ENCODE measurements around the gene PLPP3.

Gene PLPP3

DNA sequence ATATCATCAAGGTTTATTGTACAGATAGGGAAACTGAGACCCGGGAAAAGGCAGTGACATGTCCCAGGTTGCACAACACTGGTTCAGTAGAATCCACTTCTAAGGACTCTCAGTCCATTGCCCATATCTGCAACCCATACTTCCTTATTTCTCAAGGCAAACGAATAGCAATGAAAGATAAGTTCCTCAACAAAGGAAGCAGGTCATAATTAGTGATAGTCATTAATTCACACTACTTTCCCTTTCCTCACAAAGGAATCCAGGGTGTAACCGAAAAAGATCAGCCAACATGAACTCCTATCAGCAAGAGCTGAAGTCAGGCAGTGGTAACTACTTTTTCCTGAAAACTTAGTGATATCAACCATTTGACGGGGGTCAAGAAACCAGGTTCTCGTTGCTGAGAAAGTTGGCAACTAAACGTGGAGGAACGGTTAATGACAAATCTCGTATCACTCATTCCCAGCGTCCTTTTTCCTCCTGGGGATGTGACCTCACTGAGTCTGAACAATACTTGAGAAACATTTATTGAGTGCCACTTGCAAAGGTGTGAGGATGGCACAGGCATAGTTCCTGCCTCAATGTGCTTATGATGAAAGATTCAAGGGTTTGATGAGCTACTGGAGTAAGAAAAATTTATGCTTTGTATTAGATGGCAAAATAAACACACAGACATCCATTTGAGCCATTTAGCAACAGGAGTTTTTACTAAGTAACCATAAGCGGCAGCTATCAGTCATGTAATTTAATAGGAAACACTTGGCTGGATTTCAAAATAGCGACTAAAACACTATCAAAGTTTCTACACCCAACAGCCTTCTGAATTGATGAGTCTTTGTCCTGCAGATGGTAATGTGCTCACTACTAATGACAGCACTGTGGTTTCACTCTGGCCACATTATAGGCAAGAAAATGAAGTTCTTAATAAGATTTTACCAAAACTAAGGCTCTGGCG lies 82.3 kb downstream of the PLPP3 start:
- DNase-seq (ENCODE audit: low read depth) = no peak

- DNase-seq (ENCODE audit: low read depth) = no peak
Measured at GRCh38 chr1:56496158-56496557, 83.2 kb downstream of the PLPP3 start.

GRCh38 chr1:56495538-56495937 lies 83.8 kb downstream of the PLPP3 start:
- no peak for DNase-seq (ENCODE audit: low read depth)

GRCh38 chr1:56494306-56494705 lies 85.1 kb downstream of the PLPP3 start:
- no peak for DNase-seq (ENCODE audit: low read depth)

DNA sequence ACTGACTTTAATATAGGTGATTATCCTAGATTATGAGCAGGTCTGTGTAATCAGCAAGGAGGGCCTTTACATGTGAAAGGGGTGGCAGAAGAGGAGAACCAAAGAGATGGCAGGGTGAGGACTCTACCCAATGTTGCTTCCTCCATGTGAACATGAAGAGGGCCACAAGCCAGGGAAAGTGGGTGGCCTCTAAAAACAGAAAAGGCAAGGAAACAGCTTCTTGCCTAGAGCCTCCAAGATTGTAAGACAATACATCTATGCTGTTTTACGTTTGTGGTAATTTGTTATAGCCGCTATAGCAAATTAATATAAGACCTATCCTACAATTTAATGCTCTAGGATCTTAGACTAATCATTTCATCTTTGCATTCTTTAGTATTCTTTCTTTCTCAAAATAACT lies 85.5 kb downstream of the PLPP3 start:
- DNase-seq (ENCODE audit: low read depth) = no peak

DNA sequence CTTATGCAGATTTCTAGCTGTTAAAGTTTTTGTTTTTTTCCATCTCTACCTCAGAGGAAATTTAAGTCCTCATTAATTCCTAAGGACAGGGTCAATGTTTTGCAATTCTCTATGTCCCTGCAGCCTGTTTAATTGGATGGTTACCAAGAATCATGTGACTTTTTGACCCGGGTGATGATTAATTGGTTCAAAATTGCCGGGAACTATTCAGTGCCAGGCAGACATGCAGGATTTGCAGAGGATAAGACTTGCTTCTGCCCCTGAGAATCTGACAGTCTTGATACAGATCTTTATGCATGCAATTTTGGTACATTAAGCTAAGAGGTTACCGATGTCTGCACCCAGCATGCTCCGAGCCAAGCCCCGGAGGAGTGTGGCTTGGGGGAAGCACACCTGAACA lies 87.9 kb downstream of the PLPP3 start:
- no peak for DNase-seq (ENCODE audit: low read depth)

DNA sequence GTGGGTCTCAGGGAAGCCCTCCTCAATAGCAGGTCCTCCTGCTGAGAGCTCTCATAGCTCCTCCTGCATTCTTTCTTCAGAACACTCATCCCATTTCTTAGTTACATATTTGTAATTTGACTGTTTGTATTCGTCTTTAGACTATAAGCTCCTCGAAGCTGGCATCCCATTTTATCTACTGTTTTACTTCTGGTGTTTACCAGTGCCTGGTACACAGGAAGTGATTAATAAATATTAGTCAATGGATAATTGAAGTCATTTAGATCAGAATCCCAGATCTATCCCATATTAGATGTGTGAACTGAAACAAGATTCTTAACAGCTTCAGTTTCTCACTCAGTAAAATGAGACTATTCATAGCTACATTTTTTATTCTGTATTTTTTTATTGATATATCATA lies 88.7 kb downstream of the PLPP3 start:
- DNase-seq (ENCODE audit: low read depth) = no peak

DNA sequence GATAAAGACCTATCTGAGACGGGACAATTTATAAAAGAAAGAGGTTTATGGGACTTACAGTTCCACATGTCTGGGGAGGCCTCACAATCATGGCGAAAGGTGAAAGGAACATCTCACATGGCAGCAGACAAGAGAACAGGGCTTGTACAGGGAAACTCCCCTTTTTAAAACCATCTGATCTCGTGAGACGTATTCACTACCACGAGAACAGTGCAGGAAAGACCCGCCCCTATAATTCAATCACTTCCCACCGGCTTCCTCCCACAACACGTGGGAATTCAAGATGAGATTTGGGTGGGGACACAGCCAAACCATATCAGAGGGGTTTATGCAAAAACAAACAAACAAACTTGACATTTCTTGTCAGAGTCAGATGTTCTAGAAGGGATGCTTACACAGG lies 89.7 kb downstream of the PLPP3 start:
- no peak for DNase-seq (ENCODE audit: low read depth)

- no peak for DNase-seq (ENCODE audit: low read depth)
Measured at GRCh38 chr1:56484695-56485094, 94.7 kb downstream of the PLPP3 start.

- DNase-seq (ENCODE audit: low read depth) = no peak
Measured at GRCh38 chr1:56483104-56483503, 96.3 kb downstream of the PLPP3 start.

GRCh38 chr1:56482486-56482885 lies 96.9 kb downstream of the PLPP3 start:
- no peak for DNase-seq (ENCODE audit: low read depth)

DNA sequence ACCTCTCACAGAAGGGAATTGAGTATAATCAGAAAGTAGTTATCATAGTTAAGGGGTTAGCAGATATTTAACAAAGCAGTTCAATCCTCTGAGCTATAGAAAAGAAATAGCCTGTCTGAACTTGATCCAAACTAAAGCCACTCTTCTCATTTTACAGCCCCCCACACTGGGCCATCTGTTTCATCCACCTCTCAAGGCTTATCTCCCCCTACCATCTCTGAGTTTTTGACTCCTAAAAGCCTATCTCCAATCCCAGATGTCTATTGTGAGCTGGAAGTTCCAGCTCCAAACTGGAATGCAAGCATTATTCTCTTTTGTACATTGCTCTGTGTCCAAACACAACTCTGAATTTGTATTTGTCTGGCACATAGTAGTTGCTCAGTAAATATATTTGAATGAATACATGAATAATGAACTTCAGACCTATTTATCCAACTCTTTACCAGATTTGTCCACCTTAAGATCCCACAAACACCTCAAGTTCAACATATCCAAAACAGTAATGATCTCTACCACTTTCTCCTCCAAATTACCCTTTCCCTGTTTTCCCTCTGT lies 98.1 kb downstream of the PLPP3 start:
- DNase-seq (ENCODE audit: low read depth) = no peak

DNA sequence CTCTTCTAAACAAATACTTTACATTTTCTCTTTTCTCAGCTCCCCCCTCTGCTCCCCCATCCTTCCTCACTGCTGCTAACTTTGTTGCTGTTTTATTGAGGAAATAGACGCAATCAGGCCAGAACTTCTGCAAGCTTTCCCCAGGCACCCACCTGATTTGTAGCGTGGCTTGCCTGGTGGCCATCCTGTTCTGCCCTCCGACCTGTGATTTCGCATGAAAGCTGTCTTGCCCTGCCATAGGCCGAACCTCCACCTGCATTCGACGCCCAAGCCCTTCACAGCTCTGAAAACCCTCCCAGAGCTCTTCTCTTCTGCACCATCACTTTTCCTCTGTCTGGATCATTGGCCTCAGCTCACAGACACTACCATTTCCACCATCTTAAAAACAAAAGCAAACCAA lies 100.6 kb downstream of the PLPP3 start:
- DNase-seq (ENCODE audit: low read depth) = no peak

GRCh38 chr1:56477164-56478111 lies 101.9 kb downstream of the PLPP3 start:
- no peak for DNase-seq (ENCODE audit: low read depth)

DNA sequence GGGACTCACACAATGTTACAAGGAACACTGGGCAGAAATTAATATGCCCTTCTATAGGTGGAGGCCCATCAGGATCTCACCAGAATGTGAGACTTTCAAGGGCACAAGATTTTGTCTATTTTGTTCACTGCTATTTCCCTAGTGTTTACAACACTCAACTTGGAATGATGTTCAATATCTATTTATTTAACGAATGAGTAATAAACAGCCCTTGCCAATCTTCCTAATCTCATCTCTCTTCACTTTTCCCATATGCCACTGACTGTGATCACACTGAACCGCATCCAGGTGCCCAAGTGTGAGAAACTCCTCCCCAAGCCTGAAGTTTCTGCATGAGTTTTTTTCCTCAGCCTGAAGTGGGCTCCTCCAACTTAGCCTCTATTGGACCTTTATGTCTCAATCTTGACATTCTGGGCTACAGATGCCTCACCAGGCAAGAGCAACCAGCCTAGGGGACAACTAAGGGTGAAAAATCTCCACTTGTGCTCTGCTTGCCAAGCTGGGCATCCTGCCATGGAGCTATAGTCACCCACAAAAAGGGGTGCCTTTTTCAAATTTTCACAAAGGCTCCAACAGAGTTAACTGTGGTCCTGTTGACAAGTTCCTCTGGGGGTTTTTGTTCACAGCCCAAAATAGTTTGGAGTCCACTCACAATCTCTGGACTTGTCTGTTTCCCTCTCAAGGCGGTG lies 105.6 kb downstream of the PLPP3 start:
- DNase-seq (ENCODE audit: low read depth) = no peak

DNA sequence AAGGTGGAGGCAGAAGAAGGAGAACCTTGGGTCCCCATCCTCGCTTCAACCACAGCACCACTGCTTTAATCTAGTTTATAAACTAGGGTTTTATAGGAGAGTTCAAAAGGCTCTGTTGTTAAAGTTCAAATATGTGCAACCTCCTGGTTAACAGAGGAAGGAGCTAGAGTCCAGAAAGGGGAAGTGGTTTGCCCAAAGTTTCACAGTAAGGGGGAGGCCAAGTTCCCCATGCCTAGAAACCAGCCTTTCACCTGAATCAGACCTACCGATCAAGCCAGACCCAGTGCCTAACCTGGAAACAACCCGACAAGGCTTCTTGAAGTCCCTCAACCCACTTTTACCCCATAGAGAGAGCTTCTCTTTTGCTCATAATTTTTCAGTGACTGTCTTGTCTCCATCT lies 106.5 kb downstream of the PLPP3 start:
- DNase-seq (ENCODE audit: low read depth) = no peak

- DNase-seq (ENCODE audit: low read depth) = no peak
Measured at GRCh38 chr1:56469640-56470371, 109.6 kb downstream of the PLPP3 start.

DNA sequence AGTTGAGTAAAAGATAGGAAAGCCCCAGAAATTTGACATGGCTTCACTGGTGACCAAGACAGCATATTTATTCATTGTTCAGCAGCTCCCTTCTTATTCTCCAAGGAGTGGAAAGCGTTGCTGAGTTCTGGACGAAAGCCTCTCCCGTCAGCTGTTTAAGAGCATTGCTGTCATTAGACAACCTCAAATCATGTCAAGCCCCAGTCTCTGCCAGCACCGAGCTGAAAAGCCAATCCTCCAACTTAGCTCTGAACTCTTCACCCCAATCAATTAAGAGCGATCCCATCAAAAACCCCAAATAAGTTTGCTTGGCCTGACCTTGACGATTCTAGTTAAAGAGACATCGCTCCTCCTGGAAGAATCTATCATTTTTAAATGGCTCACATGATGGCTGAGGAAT lies 110.8 kb downstream of the PLPP3 start:
- no peak for DNase-seq (ENCODE audit: low read depth)

GRCh38 chr1:56466538-56466937 lies 112.8 kb downstream of the PLPP3 start:
- no peak for DNase-seq (ENCODE audit: low read depth)

DNA sequence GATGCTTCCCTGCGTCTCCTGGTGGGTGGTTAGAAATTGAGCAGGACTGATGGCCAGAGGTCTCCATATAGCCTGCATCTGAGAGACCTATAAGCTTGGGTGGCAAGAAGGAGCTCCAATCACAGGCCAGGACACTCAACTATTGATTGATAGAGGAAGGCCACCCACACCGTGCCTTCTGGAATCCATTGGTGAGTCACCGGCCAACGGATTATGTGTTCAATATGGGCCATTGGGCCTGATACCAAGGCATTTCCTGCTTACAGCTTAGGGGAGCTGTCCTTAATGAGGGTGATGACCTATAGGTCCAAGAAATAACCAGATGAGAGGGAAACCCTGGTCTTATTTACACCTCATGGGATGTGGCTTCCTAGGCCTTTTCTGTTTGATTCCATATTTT lies 115.1 kb downstream of the PLPP3 start:
- no peak for DNase-seq (ENCODE audit: low read depth)

GRCh38 chr1:56463376-56463775 lies 116.0 kb downstream of the PLPP3 start:
- DNase-seq (ENCODE audit: low read depth) = no peak
